WTC11 (cell line): ENCODE data around the gene CHD9NB.
"Not testable (repeated sequence)": the region's sequence is repeated elsewhere in the genome, so short reads cannot be mapped to it uniquely, and the experiment has no call there.

Experiments
- ETV6 ChIP-seq: sonication (generic); formaldehyde crosslinking; IDR thresholded peaks from 2 replicates; pipeline ENCODE4 v1.8.1; 2022; ENCODE audit warnings: mild to moderate bottlenecking, missing genetic modification reagents
- MXD4 ChIP-seq: fragments of 250-450 bp; sonication (Bioruptor Pico); IDR thresholded peaks from 2 replicates; pipeline ENCODE4 v1.8.0; 2021; ENCODE audit warnings: mild to moderate bottlenecking, moderate library complexity, borderline replicate concordance
- TF ChIP-seq, protein P1 (sequence below): sonication (generic); formaldehyde crosslinking; IDR thresholded peaks from 2 replicates; pipeline ENCODE4 v1.8.1; 2023; ENCODE audit warnings: mild to moderate bottlenecking, missing genetic modification reagents
- TF ChIP-seq, protein P2 (sequence below): fragments of 200-600 bp; IDR thresholded peaks from 2 replicates; pipeline ENCODE4 v1.8.0; 2022; ENCODE audit warnings: antibody characterized with exemption

DNA sequence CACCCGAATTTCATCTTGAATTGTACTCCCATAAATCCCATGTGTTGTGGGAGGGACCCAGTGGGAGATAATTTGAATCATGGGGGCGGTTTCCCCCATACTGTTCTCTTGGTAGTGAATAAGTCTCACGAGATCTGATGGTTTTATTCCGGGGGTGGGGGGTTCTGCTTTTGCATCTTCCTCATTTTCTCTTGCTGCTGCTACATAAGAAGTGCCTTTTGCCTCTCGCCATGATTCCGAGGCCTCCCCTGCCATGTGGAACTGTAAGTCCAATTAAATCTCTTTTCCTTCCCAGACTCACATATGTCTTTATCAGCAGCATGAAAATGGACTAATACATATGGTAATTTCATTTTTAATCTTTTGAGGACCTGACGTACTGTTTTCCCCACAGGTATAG is 22.8 kb upstream of the CHD9NB start:
- TF ChIP-seq ETV6 (CRISPR knock-in tag); MXD4: not testable (repeated sequence)
- TF ChIP-seq, protein P1, sequence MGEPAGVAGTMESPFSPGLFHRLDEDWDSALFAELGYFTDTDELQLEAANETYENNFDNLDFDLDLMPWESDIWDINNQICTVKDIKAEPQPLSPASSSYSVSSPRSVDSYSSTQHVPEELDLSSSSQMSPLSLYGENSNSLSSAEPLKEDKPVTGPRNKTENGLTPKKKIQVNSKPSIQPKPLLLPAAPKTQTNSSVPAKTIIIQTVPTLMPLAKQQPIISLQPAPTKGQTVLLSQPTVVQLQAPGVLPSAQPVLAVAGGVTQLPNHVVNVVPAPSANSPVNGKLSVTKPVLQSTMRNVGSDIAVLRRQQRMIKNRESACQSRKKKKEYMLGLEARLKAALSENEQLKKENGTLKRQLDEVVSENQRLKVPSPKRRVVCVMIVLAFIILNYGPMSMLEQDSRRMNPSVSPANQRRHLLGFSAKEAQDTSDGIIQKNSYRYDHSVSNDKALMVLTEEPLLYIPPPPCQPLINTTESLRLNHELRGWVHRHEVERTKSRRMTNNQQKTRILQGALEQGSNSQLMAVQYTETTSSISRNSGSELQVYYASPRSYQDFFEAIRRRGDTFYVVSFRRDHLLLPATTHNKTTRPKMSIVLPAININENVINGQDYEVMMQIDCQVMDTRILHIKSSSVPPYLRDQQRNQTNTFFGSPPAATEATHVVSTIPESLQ (CRISPR knock-in tag) = not testable (repeated sequence)
- TF ChIP-seq, protein P2, sequence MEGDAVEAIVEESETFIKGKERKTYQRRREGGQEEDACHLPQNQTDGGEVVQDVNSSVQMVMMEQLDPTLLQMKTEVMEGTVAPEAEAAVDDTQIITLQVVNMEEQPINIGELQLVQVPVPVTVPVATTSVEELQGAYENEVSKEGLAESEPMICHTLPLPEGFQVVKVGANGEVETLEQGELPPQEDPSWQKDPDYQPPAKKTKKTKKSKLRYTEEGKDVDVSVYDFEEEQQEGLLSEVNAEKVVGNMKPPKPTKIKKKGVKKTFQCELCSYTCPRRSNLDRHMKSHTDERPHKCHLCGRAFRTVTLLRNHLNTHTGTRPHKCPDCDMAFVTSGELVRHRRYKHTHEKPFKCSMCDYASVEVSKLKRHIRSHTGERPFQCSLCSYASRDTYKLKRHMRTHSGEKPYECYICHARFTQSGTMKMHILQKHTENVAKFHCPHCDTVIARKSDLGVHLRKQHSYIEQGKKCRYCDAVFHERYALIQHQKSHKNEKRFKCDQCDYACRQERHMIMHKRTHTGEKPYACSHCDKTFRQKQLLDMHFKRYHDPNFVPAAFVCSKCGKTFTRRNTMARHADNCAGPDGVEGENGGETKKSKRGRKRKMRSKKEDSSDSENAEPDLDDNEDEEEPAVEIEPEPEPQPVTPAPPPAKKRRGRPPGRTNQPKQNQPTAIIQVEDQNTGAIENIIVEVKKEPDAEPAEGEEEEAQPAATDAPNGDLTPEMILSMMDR = not testable (repeated sequence)
